Measurements from ENCODE around the gene COPS7B.

The COPS7B gene

GRCh38 chr2:231785413-231785812 is 832 bp upstream of the COPS7B start:
- Histone ChIP-seq H3K27ac (ENCODE audit: low read depth, low read length) (0 out of 2 replicates have a peak overlapping the region, but pooled peaks have one; percentile 16), H3K4me3 (ENCODE audit: low read length) (peak overlapping the region; percentile 92)
- no peak for TF ChIP-seq CTCF (IDR thresholded peaks at IDR 0.05; ENCODE audit: low read depth, low read length, poor library complexity, severe bottlenecking)
- TF ChIP-seq EZH2phosphoT487 (IDR thresholded peaks at IDR 0.05; ENCODE audit: borderline replicate concordance, low read length): no peak

GRCh38 chr2:231785822-231786176 is 446 bp upstream of the COPS7B start:
- no peaks in the 10 kb centered on the region for H3F3A ChIP-seq (ENCODE audit: control insufficient read depth, insufficient read depth)
- H3K9me3 ChIP-seq (ENCODE audit: control insufficient read depth, insufficient read depth, low read length): no peaks in the 10 kb centered on the region
- no peaks in the 10 kb centered on the region for H3K27me3 ChIP-seq (ENCODE audit: control insufficient read depth, low read length)
- peaks cover 22% of the 10 kb centered on the region for H3K36me3 ChIP-seq (ENCODE audit: control insufficient read depth, low read length)
- peak overlapping the region; percentile 16; the same call in 1 of the 2 replicates for H3K27ac ChIP-seq (ENCODE audit: low read depth, low read length)
- H3K4me1 ChIP-seq (ENCODE audit: control insufficient read depth, low read length): peaks cover 42% of the 10 kb centered on the region
- H4K20me1 ChIP-seq (ENCODE audit: control insufficient read depth, insufficient read depth, low read depth, low read length): peaks cover 10% of the 10 kb centered on the region
- peaks cover 89% of the 10 kb centered on the region for H3K79me2 ChIP-seq (ENCODE audit: control insufficient read depth, low read length)
- H3K4me2 ChIP-seq (ENCODE audit: low read length): peak overlapping the region; percentile 90
- peak overlapping the region; percentile 92 for H3K4me3 ChIP-seq (ENCODE audit: low read length)
- TF ChIP-seq EZH2phosphoT487 (IDR thresholded peaks at IDR 0.05; ENCODE audit: borderline replicate concordance, low read length) (no peak), CTCF (IDR thresholded peaks at IDR 0.05; ENCODE audit: low read depth, low read length, poor library complexity, severe bottlenecking) (no peak)
- H3K9me2 ChIP-seq (replicated peaks; ENCODE audit: control insufficient read depth, low read length): no peaks in the 10 kb centered on the region

More at GRCh38 chr2:231785413-231785812, 832 bp upstream of the COPS7B start:
- Histone ChIP-seq H4K20me1 (ENCODE audit: control insufficient read depth, insufficient read depth, low read depth, low read length) (peaks cover 10% of the 10 kb centered on the region), H3F3A (ENCODE audit: control insufficient read depth, insufficient read depth) (no peaks in the 10 kb centered on the region), H3K36me3 (ENCODE audit: control insufficient read depth, low read length) (peaks cover 21% of the 10 kb centered on the region), H3K27me3 (ENCODE audit: control insufficient read depth, low read length) (no peaks in the 10 kb centered on the region), H3K9me2 (replicated peaks; ENCODE audit: control insufficient read depth, low read length) (no peaks in the 10 kb centered on the region), H3K9me3 (ENCODE audit: control insufficient read depth, insufficient read depth, low read length) (no peaks in the 10 kb centered on the region), H3K79me2 (ENCODE audit: control insufficient read depth, low read length) (peaks cover 91% of the 10 kb centered on the region), H3K4me1 (ENCODE audit: control insufficient read depth, low read length) (peaks cover 43% of the 10 kb centered on the region), H3K4me2 (ENCODE audit: low read length) (peak overlapping the region; percentile 90)

- Histone ChIP-seq H3K4me1 (ENCODE audit: control insufficient read depth, low read length) (peaks cover 42% of the 10 kb centered on the region), H3K36me3 (ENCODE audit: control insufficient read depth, low read length) (peaks cover 33% of the 10 kb centered on the region), H4K20me1 (ENCODE audit: control insufficient read depth, insufficient read depth, low read depth, low read length) (peaks cover 10% of the 10 kb centered on the region), H3K79me2 (ENCODE audit: control insufficient read depth, low read length) (peaks cover 94% of the 10 kb centered on the region), H3K27me3 (ENCODE audit: control insufficient read depth, low read length) (no peaks in the 10 kb centered on the region), H3K9me2 (replicated peaks; ENCODE audit: control insufficient read depth, low read length) (no peaks in the 10 kb centered on the region), H3K27ac (ENCODE audit: low read depth, low read length) (no peak overlapping the region), H3K4me2 (ENCODE audit: low read length) (peak overlapping the region; percentile 90), H3K9me3 (ENCODE audit: control insufficient read depth, insufficient read depth, low read length) (no peaks in the 10 kb centered on the region), H3F3A (ENCODE audit: control insufficient read depth, insufficient read depth) (no peaks in the 10 kb centered on the region), H3K4me3 (ENCODE audit: low read length) (peak overlapping the region; percentile 92)
- TF ChIP-seq EZH2phosphoT487 (IDR thresholded peaks at IDR 0.05; ENCODE audit: borderline replicate concordance, low read length) (no peak), CTCF (IDR thresholded peaks at IDR 0.05; ENCODE audit: low read depth, low read length, poor library complexity, severe bottlenecking) (no peak)
Measured at GRCh38 chr2:231786917-231787292, 660 bp downstream of the COPS7B start.
